GM21529 (cell line): ENCODE measurements around the gene RABGAP1.

Experiments used
- ATAC-seq: cut with Tn5 transposase; IDR thresholded peaks from one replicate; pipeline ENCODE4 v1.9.1; 2021; ENCODE audit not compliant: unreplicated experiment

The RABGAP1 gene

DNA sequence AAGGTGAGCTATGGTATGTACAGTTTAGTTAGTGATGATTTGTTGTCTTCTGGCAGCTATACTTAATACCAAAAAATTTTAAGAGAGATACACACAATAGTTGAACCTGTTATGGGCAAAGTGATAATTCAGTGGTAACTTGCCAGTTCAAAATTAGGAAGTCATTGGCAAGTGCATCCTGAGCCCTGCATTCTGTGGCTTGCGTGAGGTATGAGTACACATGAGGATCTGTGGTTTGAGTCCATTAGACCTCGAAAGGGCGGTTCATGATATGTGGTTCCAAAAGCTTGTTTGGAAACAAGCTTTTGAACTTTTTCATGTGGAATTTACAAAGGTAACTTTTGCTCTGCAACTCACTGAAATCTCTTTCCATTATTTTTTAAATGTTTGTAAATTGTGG, 139.6 kb downstream of the RABGAP1 start:
- ATAC-seq = no peak

DNA sequence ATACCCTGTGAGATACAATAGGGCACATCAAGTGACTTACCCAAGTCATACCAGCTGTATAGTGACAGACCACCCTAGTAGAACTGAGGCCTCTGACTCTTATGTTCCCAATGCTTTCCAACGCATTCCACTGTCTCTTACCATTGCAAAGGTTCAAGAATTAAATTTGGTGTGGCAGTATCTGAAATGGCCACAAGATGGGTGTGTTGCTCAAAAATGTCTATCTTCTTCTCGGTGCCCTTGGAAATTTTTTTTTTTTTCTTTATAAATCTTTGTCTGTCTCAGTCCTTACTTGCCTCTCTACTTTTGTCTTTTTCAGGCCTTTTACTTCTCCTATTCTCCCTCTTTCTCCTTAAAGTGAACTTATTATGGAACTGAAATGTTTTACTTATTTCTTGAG, 141.0 kb downstream of the RABGAP1 start:
- no peak for ATAC-seq

DNA sequence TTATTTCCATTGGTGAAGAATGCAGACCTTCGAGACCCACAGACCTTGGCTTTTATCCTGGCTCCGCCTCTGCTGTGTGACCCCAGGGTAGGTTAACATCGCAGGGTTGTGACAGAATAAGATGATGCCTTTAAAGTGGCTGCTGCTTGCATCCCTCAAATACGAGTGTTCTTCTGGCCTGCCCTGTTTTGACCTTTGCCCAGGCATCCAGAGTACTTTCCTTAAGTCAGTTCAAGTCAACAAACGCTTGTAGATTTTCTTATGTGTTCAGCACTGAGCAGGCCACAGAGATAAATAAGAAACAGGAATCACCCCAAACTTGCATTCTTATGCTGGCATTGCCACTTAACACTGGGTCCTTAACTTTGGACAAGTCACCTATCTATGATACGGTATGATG, 142.9 kb downstream of the RABGAP1 start:
- no peak for ATAC-seq

DNA sequence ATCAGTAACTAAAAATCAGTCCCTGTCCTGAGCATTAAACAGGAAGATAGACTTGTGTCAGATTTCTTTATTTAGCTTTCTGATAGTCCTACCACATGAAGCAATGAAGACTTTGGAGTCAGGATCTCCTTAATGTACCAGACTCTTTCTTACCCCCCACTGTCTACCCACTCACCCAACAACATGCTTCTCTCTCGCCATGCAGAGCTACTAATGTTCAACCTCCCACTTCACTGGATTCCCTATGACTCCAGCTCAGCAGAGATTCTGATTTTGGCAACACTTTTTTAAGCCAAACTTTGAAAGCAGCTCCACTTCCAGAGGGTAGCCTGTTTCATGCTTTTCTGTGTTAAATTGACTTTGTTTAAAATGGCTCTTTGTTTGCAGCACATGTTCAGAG, 143.4 kb downstream of the RABGAP1 start:
- no peak for ATAC-seq

DNA sequence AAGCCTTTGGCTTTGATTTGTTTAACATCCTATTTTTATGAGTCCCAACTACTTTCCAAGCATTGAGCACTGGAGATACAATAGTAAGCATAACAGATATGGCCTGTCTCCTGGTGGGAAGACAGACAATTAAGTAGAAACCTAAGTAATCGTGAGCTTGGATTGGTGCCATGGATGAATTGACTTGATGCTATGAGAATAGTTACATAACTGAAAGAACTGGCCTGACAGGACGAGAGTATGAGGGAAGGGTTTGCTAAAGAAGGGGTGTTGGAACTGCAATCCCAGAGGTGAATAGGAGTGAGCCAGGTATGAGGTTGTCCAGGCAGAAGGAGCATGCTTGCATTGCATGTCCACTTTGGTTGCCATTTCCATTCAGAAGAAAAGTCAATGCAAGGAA, 145.1 kb downstream of the RABGAP1 start:
- no peak for ATAC-seq

DNA sequence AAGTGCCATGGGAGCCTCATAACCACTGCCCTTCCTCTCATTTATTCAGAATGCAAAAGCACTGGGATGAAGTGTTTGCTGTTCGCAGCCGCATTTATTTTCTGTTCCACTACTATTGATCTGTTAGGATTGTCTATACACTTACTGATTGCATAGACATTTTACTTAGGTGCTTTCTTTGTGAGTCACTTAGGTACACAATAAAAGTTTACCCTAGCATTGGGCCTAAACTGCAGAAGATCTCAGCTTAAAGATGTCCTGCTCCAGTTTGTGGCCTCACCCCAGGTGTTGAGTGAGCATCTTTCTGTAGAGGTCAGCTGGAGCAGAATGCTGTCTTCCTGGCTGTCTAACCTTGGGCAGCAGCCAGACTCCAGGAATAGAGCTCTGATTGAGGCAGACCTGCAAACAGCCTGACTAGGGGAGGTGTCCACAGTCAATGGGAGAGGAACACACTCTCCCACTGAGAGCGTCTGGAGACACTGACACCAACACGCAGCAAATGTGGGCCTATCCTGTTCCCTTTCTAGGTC, 146.6 kb downstream of the RABGAP1 start:
- no peak for ATAC-seq

DNA sequence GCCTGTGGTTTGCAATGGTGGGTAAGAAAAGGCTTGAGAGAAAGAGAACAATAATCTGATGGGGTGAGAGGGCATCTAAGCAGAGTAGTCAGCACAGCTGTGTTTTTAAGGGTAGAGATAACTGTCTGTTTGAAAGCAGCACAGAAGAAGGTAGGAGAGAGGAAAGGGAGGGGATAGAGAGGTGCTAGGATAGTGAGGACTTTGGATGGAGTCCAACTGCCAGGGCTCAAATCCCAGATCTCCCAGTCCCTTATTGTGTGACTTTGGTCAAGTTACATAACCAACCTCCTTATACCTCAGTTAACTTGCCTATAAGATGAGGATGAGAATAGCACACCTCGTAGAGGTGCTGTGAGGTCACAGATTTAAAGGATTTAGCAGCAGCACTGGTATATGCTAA, 148.2 kb downstream of the RABGAP1 start:
- ATAC-seq = no peak

DNA sequence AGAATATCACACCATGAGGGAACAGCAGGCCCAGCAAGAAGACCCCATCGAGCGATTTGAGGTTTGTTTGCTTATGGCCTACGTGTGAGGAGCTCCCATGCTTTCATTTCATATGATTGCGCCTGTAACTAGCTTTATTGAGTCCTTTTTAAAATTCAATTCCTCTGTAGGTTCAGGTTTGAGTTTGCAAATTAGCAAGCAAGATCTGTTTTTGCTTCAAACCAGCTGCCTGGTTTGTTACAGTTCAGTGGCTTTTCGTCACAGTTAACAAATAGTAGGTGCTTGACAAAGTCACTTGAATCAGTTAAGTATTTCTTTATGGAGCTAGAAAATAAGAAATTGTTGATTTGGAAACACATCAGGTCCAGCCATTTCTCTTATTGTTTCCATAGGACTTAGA, 149.0 kb downstream of the RABGAP1 start:
- ATAC-seq = no peak

DNA sequence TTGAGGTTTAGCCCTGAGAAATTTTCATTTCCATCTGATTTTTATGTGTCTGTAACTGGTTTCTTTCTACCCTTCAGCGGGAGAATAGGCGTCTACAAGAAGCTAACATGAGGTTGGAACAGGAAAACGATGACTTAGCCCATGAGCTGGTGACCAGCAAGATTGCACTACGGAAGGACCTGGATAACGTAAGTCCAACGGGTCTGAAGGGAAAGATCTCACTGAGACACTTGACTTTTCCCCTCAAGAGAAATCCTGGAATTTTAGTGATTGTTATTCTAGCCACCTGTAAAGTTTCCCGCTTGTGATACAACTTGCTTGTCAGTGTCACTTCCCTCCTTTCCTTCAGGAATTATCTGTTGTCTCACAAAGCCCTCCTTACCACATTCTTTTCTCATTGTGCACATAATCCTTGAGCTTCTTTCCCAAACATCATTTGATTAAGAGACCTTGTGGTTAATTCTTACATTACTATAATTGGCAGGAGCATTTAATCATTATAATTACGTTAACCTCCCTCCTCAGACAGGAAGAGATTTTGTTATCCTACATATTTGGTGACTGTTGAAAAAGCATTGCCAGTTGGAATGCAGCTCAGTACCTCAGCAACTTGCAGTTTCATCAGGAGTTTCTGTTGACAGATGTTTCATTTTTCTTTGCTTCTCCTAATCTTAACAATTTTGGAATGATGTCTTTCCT, 149.5 kb downstream of the RABGAP1 start:
- ATAC-seq = no peak

DNA sequence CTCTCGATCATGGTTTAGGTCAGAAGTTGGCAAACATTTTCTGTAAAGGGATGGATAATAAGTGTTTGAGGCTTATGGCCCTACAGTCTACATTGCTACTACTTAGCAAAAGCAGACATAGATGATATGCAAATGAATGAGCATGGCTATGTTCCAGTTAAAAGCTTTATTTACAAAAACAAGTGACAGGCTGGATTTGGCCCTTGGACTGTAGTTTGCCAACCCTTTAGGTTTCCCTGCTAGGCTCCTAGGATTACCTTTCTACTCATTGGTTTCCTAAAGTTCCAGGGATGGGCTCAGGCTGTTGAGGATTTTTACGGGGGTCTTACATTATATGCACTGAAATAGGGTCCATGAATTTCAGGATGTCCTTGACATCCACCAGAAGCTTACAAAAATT, 150.1 kb downstream of the RABGAP1 start:
- no peak for ATAC-seq

DNA sequence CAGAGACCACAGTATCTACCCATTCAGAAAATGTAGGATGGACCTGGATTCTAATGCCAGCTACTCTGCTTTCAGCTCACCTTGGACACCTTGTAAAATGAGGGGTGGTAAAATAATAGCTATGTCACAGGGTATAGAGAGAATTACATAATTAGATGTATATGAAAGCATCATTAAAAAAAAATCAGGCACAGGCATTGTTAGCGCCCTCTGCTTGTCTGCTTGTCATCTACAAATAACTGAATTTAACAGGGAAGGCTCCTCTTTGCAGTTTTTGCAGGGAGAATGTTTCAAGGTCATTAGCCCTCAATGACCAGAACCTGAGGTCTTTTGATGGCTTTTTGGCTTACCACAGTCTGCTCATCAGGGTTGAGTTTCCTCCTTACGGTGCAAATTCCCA, 150.6 kb downstream of the RABGAP1 start:
- ATAC-seq = no peak

DNA sequence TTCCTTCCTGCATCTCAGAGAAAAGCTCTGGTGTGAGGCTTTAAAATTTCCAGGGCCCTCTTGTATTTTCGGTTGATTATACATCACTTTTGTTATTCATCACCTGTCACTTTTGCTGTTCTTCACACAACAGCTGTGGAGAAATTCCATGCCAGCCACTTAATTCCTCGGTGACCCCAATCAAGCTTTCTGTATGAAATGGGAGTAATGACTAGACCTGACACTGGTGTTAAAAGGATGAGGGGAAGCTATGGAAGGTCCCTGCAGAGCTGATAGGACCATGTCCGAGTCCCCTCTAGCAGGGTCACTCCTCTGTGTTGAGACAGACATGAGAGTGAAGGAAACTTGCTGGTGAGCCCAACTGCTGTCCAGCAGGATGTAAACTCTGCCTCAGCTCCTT, 152.3 kb downstream of the RABGAP1 start:
- no peak for ATAC-seq

DNA sequence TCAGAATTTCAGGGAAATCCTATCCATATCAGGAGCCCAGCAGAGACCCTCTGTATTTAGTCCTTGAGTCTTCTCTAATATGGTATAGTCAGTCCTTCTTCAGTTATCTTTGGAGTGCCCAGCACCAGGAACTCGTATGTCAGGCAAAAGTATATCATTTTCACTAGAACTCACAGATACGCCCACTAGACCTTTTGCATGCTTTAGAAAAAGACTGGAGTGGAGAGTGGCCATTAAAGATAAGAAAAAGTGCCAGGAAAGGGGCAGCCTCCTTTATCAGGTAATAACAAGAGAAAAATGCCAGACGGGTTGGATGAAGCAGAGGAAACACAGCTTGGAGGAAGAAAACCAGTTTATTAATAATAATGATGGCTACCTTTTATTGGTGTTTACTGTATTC, 156.2 kb downstream of the RABGAP1 start:
- no peak for ATAC-seq

DNA sequence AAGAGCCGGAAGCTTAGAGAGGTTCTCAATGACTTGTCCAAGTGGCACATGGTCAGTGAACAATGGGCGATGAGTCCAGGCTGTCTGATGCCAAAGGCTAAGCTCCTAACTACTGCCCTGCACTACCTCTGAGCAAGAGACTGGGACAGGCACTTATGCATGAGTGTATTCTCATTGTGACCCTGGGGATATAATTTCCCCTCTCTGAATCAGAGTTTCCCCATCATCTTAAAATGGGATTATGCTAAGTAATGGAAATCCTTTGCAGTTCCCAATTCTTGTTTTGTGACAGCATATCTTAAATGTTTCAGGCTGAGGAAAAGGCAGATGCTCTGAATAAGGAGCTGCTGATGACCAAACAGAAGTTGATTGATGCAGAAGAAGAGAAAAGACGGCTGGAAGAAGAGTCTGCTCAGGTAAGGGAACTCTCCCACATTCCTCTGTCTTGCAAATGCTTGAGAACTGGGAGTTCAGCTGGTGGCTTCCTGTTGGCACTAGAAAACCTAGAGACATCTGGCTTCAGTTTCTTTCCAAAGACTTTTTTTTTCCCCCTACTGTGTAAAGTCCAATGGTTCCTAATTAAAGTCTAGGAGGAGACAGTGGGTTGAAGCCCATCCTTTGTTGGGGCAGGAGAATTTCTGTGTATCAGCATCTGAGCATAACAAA, 156.7 kb downstream of the RABGAP1 start:
- no peak for ATAC-seq

DNA sequence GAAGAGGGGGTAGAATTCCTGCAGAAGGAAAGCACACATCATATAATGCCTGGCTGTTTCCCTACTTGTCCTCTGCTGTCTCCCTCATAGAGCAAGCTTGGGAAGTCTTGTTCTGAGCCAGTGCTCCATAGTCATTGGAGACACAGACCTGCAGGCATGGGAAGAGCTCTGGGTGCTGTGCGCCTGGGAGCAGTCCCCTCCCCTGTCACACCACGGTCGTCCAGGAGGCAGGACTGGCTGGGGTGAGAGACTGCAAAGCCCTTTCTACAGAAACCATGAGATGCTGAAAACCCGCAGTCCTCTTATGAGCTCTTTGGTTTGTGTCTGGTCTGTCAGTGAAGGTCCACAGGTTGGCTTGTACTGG, 157.3 kb downstream of the RABGAP1 start:
- ATAC-seq = no peak

DNA sequence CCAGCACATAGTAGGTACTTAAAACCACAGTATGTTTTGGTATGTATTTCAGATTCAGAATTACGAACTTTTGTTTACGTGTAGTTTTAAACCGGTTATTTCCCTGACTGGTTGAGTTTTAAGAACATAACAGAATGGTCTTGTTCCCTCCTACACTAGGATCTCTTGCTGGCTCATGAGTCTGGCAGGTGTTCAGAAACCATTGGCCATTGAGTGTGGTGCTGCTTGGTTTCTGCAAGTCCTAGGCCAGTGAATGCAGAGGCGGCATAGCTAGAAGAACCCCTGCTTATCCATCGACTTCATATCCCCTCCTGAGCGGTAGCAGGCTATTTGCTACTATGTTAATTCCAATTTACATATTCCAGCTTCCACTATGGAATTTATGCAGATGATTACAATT, 158.2 kb downstream of the RABGAP1 start:
- ATAC-seq = no peak

DNA sequence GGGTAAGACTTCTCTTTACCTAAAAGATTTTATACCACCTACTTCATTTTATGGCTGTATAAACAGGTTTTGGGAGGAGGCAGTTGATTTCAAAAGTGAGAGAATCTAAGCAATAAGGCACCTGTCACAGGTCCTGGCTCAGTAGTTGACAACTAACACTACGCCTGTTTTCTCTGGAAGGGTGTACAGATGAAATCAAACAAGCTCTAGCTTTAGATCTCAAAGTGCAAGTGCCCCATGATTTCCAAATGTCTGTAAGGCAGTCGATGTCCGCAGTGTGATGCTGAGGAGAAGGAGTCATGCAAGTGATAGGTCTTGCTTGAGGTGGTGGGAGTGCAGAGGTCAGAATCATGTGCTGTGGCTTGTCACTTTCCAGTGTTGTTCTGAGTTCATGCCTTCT, 158.7 kb downstream of the RABGAP1 start:
- ATAC-seq = no peak

DNA sequence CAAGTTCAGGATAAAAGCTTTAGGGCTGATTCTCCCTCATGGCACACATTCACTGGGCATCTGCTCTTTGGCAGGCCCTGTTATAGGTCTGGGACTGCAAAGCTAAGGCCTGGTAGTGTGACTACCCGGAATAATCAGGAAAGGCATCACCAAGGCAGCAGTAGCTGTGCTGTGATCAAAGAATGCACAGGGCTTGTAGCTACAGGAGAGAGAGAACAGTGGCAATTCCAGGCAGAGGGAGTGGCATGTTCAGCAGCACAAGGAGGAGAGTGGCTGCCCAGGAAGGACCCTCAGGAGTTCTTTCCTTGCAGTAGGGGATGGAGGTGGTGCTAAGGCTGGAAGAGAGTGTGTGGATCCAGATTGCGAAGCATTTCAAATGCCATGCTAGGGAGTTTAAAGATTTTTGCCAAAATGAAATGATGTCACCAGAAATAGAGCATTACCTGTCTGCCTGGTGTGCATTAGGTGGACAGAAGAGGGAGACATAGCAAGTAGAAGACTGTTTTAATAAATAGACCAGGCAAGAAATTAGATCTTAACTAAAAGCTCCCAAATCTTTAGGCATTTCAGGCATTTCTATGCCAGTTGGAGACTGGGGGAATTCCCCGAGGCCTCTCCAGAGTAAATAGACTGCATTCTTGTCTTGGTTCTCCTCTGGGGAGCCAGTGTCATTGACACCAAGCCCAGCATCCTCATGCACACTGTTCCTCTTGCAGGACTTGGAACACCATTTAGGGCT, 161.7 kb downstream of the RABGAP1 start:
- ATAC-seq = no peak

DNA sequence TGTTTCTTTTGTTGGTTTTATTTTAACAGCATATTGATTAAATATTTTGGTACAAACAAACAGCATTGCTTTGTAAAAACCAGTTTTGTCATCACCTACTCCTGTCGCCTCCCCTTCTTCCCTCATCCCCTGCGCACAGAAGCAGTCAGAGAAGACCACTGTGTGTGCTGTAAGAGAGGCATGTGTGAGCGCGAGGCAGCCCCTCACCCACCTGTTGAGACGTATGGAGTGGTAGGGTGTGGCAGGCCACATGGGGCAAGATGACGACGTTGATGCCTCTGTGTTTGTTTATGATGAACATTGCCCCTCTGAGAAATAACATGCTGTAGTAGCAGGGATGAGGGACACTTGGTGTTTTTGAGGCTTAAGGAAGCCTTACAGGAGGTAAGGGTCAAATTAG, 164.0 kb downstream of the RABGAP1 start:
- ATAC-seq = no peak

DNA sequence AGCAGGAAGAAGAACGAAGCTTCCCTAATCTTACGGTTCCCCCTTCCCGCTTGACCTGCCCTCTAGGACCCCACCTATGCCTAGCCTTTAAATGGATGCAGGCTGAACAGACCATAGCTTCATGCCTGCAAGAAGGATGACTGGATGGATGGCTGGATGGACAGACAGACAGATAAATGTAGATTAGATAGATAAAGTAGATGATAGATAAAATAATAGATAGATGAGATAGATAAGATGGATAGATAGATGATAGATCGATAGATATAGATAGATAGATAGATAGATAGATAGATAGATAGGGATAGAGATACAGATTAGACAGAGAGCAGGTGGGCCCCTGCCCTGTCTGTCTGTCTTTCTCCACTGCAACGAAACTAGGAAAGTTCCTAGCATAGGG, 164.7 kb downstream of the RABGAP1 start:
- no peak for ATAC-seq

DNA sequence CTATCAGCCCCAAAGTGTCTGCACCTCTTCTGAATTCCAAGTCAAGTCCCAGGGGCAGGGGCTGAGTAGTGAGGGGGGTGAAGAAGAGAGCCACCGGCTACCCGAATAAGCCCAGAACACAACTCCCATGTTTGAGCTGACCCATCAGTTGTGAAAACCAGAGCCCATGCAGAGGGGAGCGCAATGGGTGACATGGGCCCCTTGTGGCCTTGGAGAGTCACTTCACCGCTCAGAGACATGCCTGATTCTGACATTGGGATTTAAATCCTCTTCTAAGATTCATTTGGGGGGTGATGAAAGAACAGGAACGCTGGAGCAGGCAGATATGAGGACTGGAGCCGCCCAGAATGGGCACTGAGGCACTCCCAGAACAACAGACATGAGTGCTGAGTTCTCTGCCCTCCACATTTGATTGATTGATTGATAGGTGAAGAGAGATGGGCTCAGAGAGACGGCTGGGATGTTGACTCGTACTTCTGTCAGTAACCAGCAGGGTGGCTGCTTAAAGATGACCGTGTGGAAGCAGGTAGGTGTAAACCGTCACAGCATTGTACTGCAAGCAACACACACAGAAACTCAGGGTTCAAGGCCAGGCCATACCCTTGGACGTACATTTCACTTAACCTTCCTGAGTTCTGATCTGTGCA, 166.9 kb downstream of the RABGAP1 start:
- no peak for ATAC-seq

DNA sequence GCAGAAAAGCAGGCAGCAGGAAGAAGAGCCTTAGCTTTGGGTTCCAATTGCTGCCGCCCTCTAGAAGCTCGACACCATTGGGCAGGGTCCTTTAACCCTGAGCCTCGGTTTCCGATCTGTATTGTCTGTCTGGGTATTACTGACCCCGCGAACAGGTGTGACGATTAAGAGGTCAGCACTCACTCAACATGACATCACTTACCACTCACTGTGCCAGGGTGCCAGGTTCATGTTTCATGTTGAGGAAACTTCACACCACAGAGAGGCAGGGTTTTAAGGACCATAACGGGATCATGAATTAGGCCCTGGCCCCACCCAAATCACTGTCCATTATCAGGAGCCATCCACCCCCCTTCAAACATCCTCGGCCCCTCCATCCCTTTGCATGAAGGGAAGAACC, 168.2 kb downstream of the RABGAP1 start:
- no peak for ATAC-seq
